Naive B cell (primary cell): ENCODE data around the gene HSPA6. TPM values are rescaled to one million over a fixed set of nuclear protein-coding genes. Genes with fewer than 3 reads are reported as not detected.
"Not testable (repeated sequence)": the region's sequence is repeated elsewhere in the genome, so short reads cannot be mapped to it uniquely, and the experiment has no call there.

ENCODE experiments used
- ATAC-seq, 2 donors: fragments of 150-1000 bp; cut with Tn5 transposase; 2 replicates each; pipeline ENCODE4 v1.10.0; 2021; ENCODE audit warnings: low read depth in 2 of 2, mild to moderate bottlenecking in 2 of 2, moderate library complexity in 2 of 2
- DNase-seq: peaks from one replicate; pipeline ENCODE4 v3.0.0; 2022
- H3K27ac Mint-ChIP-seq, 6 donors: one replicate each; pipeline ENCODE4 v1.8.0; 2020 to 2022; ENCODE audit warnings: mild to moderate bottlenecking in 6 of 6, mixed read lengths in 6 of 6, moderate library complexity in 5 of 6, inconsistent platforms in 2 of 6
- H3K27me3 Mint-ChIP-seq, 3 donors: one replicate each; pipeline ENCODE4 v1.8.0; 2021 to 2022; ENCODE audit warnings: mixed read lengths in 3 of 3, mild to moderate bottlenecking in 1 of 3
- H3K36me3 Mint-ChIP-seq, 2 donors: one replicate each; pipeline ENCODE4 v1.8.0; 2020 to 2022; ENCODE audit warnings: mixed read lengths in 2 of 2, inconsistent platforms in 1 of 2, mild to moderate bottlenecking in 1 of 2
- H3K4me1 Mint-ChIP-seq, 3 donors: one replicate each; pipeline ENCODE4 v1.8.0; 2020 to 2022; ENCODE audit warnings: mixed read lengths in 3 of 3, inconsistent platforms in 1 of 3, mild to moderate bottlenecking in 1 of 3, moderate library complexity in 1 of 3
- H3K4me3 Mint-ChIP-seq, 8 donors: one replicate each; pipeline ENCODE4 v1.8.0; 2020 to 2022; ENCODE audit warnings: mild to moderate bottlenecking in 8 of 8, mixed read lengths in 8 of 8, moderate library complexity in 8 of 8, inconsistent platforms in 2 of 8
- H3K9me3 Mint-ChIP-seq, 7 donors: one replicate each; pipeline ENCODE4 v1.8.0; 2020 to 2022; ENCODE audit warnings: mixed read lengths in 7 of 7, mild to moderate bottlenecking in 5 of 7, inconsistent platforms in 2 of 7, moderate library complexity in 1 of 7
- polyA plus RNA-seq, 6 donors: library from polyadenylated mRNA; unstranded; fragments of 300-500 nt; fragmentation: Illumina TruSeq; gene quantifications; one replicate each; pipeline ENCODE4 v1.2.3, GENCODE V29; 2021; ENCODE audit warnings: low read depth in 6 of 6

The HSPA6 gene
- polyA plus RNA-seq, 6 donors from 2014 or later, result 0.12 to 0.13 TPM; not detected in 4

DNA sequence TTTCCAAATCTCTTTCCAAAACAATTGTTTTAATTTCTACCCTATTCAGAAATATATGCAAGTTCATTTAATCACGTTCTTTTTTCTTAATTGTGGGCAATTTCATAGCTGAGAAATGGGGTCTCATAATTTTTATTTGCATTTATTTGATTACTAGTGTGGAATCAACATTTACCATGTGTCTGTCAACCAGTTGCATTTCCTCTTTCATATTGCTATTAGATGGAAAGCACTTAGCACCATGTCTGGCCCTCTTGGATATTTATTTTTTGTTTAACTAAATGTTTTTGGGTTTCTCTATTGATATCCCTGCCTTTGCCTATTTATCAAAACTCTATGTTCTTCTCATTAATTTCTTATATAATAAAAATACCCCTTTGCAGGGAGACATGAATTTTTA, 39.2 kb downstream of the HSPA6 start:
- ATAC-seq, DNase-seq, H3K27me3 Mint-ChIP-seq, H3K9me3 Mint-ChIP-seq, H3K36me3 Mint-ChIP-seq, H3K4me3 Mint-ChIP-seq, H3K27ac Mint-ChIP-seq: not testable (repeated sequence)
- H3K4me1 Mint-ChIP-seq, result peaks cover 15 to 18% (median 17%) of the 10 kb centered on the region in 3 donors

DNA sequence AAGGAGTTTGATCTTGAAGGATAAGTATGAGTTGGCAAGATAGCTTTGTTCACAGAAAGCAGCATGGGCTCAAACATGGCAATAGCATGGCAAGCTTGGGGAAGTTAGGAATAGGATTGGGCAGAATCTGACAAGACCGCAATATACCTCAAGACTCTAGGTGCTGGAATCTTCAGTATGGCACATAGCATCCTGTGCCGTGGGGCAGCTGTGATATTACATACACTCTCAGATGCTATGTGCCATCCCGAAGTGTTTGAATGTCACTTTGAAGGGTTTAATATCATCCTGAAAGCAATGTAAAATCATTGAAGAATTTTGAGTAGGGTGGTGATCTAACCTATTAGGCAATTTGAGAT, 42.2 kb downstream of the HSPA6 start:
- H3K27ac Mint-ChIP-seq, DNase-seq, H3K36me3 Mint-ChIP-seq, ATAC-seq, H3K4me1 Mint-ChIP-seq, H3K4me3 Mint-ChIP-seq, H3K9me3 Mint-ChIP-seq: not testable (repeated sequence)
- peaks cover 0 to 11% (median 9%) of the 10 kb centered on the region in 3 donors for H3K27me3 Mint-ChIP-seq

DNA sequence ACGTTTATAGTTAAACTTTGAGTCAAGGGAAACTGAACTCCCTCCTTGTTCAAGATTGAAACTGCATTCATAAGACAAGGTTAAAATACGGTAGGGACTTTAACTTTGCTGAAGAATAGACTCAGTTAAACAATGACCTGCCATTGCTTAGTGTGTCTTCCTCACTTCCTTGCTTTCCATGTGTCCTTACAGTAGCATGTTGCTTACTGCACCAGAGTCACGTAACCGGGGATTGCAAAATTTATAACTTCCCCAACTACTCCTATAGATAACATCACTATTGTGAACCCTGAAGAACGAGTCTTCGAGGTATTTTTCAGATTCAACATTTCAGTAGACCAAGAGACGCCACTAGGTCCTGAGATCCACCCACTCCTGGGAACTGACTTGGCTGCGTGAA, 47.4 kb downstream of the HSPA6 start:
- peaks cover 0 to 18% (median 4%) of the 10 kb centered on the region in 3 donors for H3K27me3 Mint-ChIP-seq
- not testable (repeated sequence) for H3K4me3 Mint-ChIP-seq, DNase-seq, ATAC-seq, H3K4me1 Mint-ChIP-seq, H3K36me3 Mint-ChIP-seq, H3K9me3 Mint-ChIP-seq, H3K27ac Mint-ChIP-seq

Other genes with a start within 250 kb of the HSPA6 start
- gene MPZ, start 214.6 kb upstream of the HSPA6 start, polyA plus RNA-seq, result not detected
- gene SDHC, start 210.2 kb upstream of the HSPA6 start, polyA plus RNA-seq, result 100 to 1,000 TPM; 186 to 393 (median 238) TPM
- gene CFAP126, start 156.7 kb upstream of the HSPA6 start, polyA plus RNA-seq, result not detected
- gene FCGR2A, start 19.1 kb upstream of the HSPA6 start, polyA plus RNA-seq, result 1 to 10 TPM in 4 of 6 donors, under 1 TPM in 2; 0.23 to 5.0 (median 1.4) TPM
- 1 to 10 TPM in 4 of 6 donors, under 1 TPM in 2; 0.33 to 3.1 (median 1.3) TPM for gene FCGR3A, start 25.3 kb downstream of the HSPA6 start, polyA plus RNA-seq
- 1 to 10 TPM in 3 of 6 donors, under 1 TPM in 1, not detected in 2; 0.27 to 9.4 (median 1.1) TPM for gene FCGR3B, start 106.6 kb downstream of the HSPA6 start, polyA plus RNA-seq
- 100 to 1,000 TPM; 232 to 404 (median 304) TPM for gene FCGR2B, start 138.6 kb downstream of the HSPA6 start, polyA plus RNA-seq
- 1,000 to 10,000 TPM in 1 of 6 donors, 100 to 1,000 TPM in 5; 625 to 1,343 (median 750) TPM for gene FCRLA, start 182.7 kb downstream of the HSPA6 start, polyA plus RNA-seq
- gene FCRLB, start 197.0 kb downstream of the HSPA6 start, polyA plus RNA-seq, result 1 to 10 TPM; 3.9 to 7.3 (median 5.3) TPM
- gene DUSP12, start 225.2 kb downstream of the HSPA6 start, polyA plus RNA-seq, result 100 to 1,000 TPM in 1 of 6 donors, 10 to 100 TPM in 5; 58.2 to 109 (median 66.5) TPM
- 10 to 100 TPM; 12.0 to 15.3 (median 14.3) TPM for gene ATF6, start 241.8 kb downstream of the HSPA6 start, polyA plus RNA-seq